GM19395 (cell line): Measurements from ENCODE around the gene C1GALT1.
"Not testable (repeated sequence)": the region's sequence is repeated elsewhere in the genome, so short reads cannot be mapped to it uniquely, and the experiment has no call there.

ENCODE experiments used
- ATAC-seq: cut with Tn5 transposase; IDR thresholded peaks from one replicate; pipeline ENCODE4 v1.9.1; 2021; ENCODE audit warnings: mild to moderate bottlenecking, moderate library complexity; ENCODE audit not compliant: unreplicated experiment

Gene C1GALT1

GRCh38 chr7:7231865-7232264 lies 49.5 kb downstream of the C1GALT1 start:
- no peak for ATAC-seq

DNA sequence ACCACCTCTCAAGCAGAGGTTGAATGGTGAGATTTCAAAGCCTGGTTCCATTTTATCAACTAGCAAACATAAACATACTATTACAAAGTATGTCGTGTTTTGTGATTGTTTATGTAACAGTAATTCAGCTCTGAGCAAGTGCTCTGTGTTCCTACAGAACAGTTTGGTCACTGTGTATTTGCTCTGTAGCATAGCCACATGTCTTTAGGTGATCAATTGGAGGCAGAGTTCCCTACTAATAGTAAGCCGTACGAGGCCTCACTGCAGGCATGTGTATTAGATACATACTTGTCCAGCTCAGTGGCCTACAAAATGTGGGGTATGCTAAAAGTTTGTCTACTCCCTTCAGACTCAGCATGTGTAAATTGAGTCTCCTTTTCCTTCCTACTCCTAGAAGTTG lies 53.0 kb downstream of the C1GALT1 start:
- no peak for ATAC-seq

DNA sequence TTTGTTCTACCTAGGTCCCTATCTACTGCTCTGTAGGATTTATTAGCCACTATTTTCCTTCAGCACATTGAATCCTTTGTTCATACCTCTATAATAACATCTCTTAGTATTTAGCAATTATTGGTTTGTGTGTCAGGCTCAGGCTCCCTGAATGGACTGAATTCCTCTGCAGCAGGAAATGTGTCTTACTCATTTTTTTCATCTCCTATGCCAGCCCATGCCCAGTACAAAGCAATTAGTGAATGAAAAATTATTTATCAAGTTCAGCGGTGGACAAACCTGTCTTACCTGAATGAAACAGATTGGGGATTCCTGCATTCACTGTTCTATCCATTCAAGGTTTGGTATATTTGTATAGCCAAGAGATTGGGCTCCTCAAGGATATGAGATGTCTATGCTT lies 53.7 kb downstream of the C1GALT1 start:
- ATAC-seq, result no peak

DNA sequence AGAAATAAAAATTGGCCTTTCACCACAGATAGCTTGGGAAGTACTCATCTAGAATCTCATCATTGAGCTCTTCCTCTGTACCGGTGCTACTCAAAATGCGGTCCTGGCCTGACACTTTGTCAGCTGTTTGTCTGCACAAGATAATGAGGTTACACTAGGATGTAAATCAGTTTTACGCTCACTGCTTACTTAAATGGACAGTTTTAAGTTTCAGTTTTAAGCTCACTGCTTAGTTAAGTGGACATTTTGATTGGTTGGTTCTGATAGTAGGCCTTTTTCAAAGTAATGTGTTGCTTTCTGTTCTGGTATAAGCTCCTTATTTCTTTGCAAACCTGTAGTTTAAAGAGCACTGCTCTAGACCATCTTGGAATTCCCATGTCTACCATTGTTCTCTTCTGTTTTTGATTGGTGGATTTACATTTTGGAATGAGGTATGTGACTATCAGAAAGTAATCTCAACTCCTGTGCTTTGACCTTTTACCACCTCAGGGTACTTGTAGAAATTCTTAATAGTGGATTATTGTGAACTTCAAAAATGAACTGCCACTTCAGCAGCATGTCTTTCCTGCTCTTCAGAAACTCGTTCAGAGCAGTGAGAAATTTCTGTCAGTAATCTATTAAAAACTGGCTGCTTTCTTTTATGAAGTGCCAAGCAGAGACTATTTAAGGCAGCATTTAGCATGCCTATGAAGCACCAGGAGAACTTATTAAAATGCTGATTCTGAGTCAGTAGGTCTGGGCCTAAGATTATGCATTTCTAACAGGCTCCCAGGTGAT lies 55.0 kb downstream of the C1GALT1 start:
- ATAC-seq, result no peak

- no peak for ATAC-seq
Measured at GRCh38 chr7:7237978-7238267, 55.6 kb downstream of the C1GALT1 start.

DNA sequence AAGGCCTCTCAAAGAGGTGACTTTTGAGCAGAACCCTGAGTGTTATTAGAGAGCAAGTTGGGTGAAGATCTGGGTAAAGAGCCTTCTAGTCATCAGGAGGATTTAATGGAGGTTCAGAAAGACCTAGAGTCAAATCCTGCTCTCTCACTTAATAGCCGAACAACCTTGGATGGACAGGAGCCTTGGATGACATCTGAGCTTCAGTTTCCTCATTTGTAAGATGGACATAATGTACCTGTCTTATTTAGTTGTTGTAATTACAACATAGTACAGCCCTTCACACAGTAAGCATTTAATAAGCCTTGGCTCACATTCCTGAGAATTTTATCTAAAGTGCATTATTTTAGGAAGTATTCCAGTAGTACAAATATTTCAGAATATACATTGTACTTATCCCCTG lies 57.0 kb downstream of the C1GALT1 start:
- ATAC-seq, result no peak

DNA sequence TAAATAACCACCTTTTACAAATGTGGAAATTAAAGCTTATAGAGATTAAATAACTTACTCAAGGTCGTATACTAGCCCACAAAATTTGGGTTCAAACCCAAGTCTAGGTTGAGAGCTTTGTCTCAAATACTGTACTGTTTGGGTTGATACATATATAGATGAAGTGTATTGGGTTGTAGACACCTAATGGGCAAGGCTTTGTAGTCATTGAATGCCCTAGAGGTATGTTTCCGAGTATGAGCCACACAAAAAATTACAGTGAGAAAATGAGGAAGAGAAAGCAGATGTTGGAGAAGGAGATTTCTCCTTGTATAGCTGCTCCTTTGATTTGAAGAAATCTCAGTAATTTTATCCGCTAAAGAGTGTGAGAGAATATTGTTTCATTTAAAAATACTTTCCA lies 60.6 kb downstream of the C1GALT1 start:
- no peak for ATAC-seq

DNA sequence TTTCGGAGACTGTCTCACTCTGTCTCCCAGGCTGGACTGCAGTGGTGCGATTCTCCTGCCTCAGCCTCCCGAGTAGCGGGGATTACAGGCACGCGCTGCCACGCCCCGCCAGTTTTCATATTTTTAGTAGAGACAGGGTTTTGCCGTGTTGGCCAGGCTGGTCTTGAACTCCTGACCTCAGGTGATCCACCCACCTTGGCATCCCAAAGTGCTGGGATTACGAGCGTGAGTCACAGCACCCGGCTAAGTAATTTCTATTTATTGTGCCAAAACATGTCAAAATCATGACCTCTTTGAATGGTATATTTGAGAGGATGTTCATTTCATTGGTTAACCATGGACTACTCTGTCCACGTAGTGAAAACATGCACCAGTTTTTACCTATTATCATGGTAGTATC lies 62.9 kb downstream of the C1GALT1 start:
- not testable (repeated sequence) for ATAC-seq

DNA sequence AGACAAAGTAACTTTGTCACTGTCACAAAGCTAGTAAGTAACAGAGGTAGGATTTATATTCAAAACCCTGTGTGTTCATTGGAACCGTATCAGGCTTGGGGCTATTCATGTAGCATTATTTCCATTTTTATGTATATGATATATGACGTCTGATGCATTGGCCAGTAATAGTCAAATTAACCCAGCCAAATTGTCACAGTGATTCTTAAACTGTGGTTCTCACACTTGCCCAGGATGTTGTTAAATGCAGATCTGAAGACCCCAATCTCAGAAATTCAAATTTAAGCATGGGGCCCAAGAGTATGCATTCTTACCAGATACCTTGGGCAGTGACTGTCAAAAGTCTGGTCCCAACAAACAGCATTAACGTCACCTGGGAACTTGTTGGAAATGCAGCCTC lies 63.9 kb downstream of the C1GALT1 start:
- no peak for ATAC-seq

DNA sequence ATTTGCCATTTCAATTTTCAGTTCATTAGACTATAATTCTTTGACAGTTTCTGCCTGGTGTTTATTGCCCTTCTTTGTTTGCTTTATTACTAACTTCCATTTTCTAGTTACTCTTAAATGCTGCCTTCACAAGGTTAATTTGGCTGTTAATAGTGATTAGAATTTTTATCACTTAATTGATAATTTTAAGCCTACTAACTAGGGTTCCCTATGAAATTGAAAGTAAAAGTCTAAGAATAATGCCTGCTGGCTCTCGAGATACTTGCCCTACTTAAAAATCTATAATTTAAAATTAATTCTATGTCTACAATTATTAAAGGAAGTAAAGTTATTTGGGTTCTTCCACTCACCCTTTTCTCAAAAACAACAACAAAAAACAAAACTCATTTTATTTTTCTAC lies 65.3 kb downstream of the C1GALT1 start:
- ATAC-seq, result no peak

DNA sequence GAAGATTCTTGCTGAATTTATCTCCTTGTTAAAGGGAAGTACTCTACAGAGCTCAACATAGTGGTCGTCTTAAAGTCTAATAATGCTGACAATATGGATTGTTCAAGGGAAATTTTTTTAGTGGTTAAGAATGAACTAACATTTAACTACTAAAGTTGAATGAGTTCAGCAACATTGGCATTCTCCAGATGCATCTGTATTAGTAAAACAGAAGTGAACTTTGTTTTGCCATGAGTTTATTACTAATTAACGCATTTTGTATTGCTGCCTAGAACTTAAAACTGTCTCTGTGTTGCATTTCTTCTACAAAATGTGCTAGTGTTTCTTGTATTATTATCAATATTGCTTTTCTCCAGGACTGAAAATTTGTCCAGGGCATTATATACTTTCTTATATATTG lies 67.5 kb downstream of the C1GALT1 start:
- no peak for ATAC-seq

- ATAC-seq, result peak; percentile 96
Measured at GRCh38 chr7:7251742-7252141, 69.4 kb downstream of the C1GALT1 start.

- no peak for ATAC-seq
Measured at GRCh38 chr7:7254319-7254718, 72.0 kb downstream of the C1GALT1 start.

DNA sequence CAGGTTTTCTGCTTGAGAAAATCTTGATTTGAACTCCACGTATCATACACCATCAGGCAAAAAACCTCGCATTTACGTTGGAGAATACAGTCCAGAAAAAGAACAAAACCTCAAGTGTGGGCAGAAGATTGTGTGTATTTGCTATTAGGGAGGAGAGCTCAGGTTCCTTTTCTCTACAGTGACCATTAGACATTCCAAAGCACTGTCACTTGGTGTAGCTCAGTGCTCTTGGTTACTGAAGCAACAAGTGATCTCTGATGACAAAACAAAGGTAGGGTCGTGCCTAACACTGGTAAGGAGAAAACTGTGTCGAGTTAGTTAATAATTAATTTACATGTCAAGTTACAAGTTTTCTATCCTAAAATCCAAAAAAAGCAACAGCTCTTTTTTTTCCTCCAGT lies 72.6 kb downstream of the C1GALT1 start:
- no peak for ATAC-seq

DNA sequence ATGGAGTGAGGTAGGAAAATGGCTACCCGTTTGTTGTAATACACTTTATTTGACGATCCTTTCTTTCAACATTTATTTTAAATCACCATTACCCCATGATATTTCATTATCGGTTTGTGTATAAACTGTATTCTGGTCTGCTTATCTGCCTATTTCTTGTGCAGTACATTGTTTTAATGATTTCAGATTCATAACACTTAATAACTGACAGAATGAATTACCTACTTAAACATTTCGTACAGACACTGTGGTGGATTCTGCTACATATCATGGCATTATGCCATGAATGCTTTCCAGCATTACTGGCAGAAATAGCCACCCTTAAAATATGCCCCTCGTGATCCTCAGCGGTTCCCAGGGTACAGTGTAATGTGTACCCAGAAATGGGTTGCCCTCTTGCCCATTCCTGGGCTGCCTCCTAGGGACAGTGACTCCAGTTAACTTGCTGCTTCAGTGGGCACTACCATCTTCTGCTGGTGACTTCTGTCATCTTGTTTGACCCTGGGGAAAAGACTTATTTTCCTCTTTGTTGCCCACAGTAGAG lies 74.5 kb downstream of the C1GALT1 start:
- ATAC-seq, result no peak

DNA sequence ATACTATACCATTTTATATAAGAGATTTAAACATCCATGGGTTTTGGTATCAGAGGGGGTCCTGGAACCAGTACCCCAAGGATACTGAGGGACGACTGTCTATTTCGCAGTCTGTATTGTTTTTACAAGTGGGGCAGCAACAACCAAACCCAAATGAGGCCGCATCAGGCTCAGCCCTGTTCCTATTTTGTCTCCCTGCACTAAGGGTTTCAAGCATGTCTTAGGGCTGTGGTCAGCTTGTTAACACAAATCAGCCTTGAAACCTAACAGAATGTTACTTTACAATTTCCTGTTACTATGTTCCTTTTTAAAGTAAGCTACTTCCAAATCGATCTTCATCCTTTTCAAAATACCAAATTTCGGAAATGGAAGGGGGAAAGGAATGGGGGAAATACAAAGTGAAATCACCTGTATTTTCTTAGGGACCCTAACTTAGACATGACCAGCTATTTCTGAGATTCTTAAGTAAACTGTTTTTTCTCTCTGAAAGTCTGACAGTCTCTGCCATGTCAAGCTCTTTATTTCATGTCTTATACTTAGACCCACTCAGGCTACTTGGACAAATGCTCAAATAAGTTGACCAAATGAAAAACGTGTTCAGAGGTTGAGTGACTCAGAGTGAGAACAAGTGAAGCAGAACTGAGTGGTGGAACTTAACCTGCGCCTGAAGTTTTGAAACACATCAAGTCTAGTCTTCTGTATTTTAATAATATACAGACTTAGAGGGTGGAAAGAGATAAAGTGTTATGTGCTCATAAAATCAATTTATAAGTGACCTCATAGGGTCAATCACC lies 75.8 kb downstream of the C1GALT1 start:
- peak; percentile 90 for ATAC-seq

DNA sequence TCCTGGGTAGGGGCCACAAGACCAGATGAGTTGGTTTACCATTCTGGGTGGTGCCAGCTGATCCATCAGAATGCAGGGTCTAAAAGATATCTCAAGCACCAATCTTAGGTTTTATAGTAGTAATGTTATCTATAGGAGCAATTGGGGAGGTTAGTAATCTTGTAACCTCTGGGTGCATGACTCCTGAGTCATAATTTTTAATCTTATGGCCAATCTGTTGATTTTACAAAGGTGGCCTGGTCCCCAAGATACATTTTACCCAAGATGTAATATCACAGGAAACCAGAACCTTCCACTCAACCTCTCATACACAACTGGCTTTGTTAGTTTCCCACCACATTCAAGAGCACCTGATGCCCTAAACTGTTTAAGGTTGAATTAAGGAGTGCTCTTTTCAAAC lies 79.5 kb downstream of the C1GALT1 start:
- no peak for ATAC-seq

GRCh38 chr7:7263297-7264230 lies 81.2 kb downstream of the C1GALT1 start:
- no peak for ATAC-seq

DNA sequence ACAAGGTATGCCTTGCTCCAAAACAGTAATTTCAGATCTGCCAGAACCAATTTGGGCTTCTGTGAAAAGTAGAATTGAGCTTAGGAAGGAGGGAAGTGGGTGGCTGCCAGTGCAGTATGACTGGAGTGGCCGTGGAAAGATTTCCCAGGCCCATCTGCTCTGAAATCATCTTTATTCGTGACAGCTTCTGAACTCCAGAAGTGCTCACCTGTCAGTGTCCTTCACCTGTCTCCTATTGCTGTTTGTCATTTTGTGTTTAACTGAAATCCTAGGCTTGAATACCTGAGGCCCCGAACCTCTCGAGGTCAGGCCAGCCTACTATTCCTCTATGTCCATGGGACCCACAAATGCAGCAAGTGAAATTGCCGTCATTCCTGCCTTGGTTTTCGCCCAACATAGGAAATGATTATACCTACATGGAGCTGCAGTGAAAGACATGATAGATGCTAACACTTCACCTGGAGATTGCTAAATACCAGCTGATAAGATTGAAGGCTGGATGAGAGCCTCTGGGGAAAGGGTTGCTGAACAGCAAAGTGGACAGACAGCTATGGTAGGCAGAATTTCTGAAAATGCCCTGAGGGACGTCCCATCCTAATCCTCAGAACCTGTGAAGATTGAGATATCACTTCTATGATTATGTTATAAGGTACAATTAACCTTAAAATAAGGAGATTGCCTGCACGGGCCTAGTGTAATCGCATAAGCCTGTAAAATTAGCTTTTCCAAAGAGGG lies 82.1 kb downstream of the C1GALT1 start:
- no peak for ATAC-seq
